HL-60/S4 (cell line): Measurements from ENCODE around the gene SLC20A1.

Experiments used
- in situ Hi-C: fragments of 300-500 bp; cut with MboI; formaldehyde crosslinking; loops from 2 replicates; pipeline ENCODE4 v1.14.3; 2022; ENCODE audit warnings: low sequenced_read_pairs

The SLC20A1 gene

GRCh38 chr2:112645310-112646101, at the start of gene SLC20A1:
Gene SLC20A1, plus strand, starts transcription at chr2:112645939. Its CDS starts 890 bp downstream, at chr2:112646829.
- in situ Hi-C loops = no loop called here

- in situ Hi-C loops = no loop called here
Measured at GRCh38 chr2:112597537-112598322, 48.0 kb upstream of the SLC20A1 start.

- in situ Hi-C loops = loop anchor here (25.0 kb wide), 1 partner anchor 312 kb away; the partner anchor contains the start of gene IL37
Measured at GRCh38 chr2:112600634-112601033, 45.1 kb upstream of the SLC20A1 start.

GRCh38 chr2:112601754-112602153, 44.0 kb upstream of the SLC20A1 start:
- in situ Hi-C loops = loop anchor here (25.0 kb wide), 1 partner anchor 311 kb away; the partner anchor contains the start of gene IL37

- in situ Hi-C loops = loop anchor here (25.0 kb wide), 1 partner anchor 309 kb away; the partner anchor contains the start of gene IL37
Measured at GRCh38 chr2:112602917-112603316, 42.8 kb upstream of the SLC20A1 start.

GRCh38 chr2:112603731-112604130, 42.0 kb upstream of the SLC20A1 start:
- in situ Hi-C loops = loop anchor here (25.0 kb wide), 1 partner anchor 309 kb away; the partner anchor contains the start of gene IL37

- in situ Hi-C loops = loop anchor here (25.0 kb wide), 1 partner anchor 307 kb away; the partner anchor contains the start of gene IL37
Measured at GRCh38 chr2:112604952-112605351, 40.8 kb upstream of the SLC20A1 start.

- in situ Hi-C loops = loop anchor here (25.0 kb wide), 1 partner anchor 306 kb away; the partner anchor contains the start of gene IL37
Measured at GRCh38 chr2:112605926-112606325, 39.8 kb upstream of the SLC20A1 start.

- in situ Hi-C loops = loop anchor here (25.0 kb wide), 1 partner anchor 306 kb away; the partner anchor contains the start of gene IL37
Measured at GRCh38 chr2:112606547-112606946, 39.2 kb upstream of the SLC20A1 start.

GRCh38 chr2:112607680-112608438, 37.9 kb upstream of the SLC20A1 start:
- in situ Hi-C loops = loop anchor here (25.0 kb wide), 1 partner anchor 304 kb away; the partner anchor contains the start of gene IL37

- in situ Hi-C loops = loop anchor here (25.0 kb wide), 1 partner anchor 303 kb away; the partner anchor contains the start of gene IL37
Measured at GRCh38 chr2:112609320-112609719, 36.4 kb upstream of the SLC20A1 start.

- in situ Hi-C loops = loop anchor here (25.0 kb wide), 1 partner anchor 300 kb away; the partner anchor contains the start of gene IL37
Measured at GRCh38 chr2:112612283-112612682, 33.5 kb upstream of the SLC20A1 start.

- in situ Hi-C loops = loop anchor here (25.0 kb wide), 1 partner anchor 298 kb away; the partner anchor contains the start of gene IL37
Measured at GRCh38 chr2:112614201-112614840, 31.4 kb upstream of the SLC20A1 start.

- in situ Hi-C loops = loop anchor here (25.0 kb wide), 1 partner anchor 297 kb away; the partner anchor contains the start of gene IL37
Measured at GRCh38 chr2:112615051-112615450, 30.7 kb upstream of the SLC20A1 start.

GRCh38 chr2:112615798-112616197, 29.9 kb upstream of the SLC20A1 start:
- in situ Hi-C loops = loop anchor here (25.0 kb wide), 1 partner anchor 297 kb away; the partner anchor contains the start of gene IL37

- in situ Hi-C loops = loop anchor here (25.0 kb wide), 1 partner anchor 294 kb away; the partner anchor contains the start of gene IL37
Measured at GRCh38 chr2:112618383-112618782, 27.4 kb upstream of the SLC20A1 start.

GRCh38 chr2:112621790-112622527, 23.8 kb upstream of the SLC20A1 start:
- in situ Hi-C loops = loop anchor here (5.0 to 25.0 kb wide), 2 partner anchors 100 to 290 kb away; partner anchors contain the start of genes IL37 and NT5DC4

GRCh38 chr2:112622528-112622849, 23.2 kb upstream of the SLC20A1 start:
- in situ Hi-C loops = loop anchor here (5.0 to 25.0 kb wide), 2 partner anchors 100 to 290 kb away; partner anchors contain the start of genes IL37 and NT5DC4
